H1 (cell line): ENCODE measurements around the gene HOOK1. TPM values are rescaled to one million over a fixed set of nuclear protein-coding genes. Genes with fewer than 3 reads are reported as not detected.

Experiments used
- CTCF ChIA-PET: fragments of 300-600 bp; sonication (Branson Sonifier 250); formaldehyde crosslinking; loops from one replicate; lab custom pipeline; 2021; ENCODE audit not compliant: partially characterized antibody; lab: Charles Lee
- POLR2A ChIA-PET: fragments of 300-600 bp; sonication (Branson Sonifier 250); formaldehyde crosslinking; loops from one replicate; lab custom pipeline; 2021; ENCODE audit warnings: inconsistent platforms; ENCODE audit not compliant: partially characterized antibody; lab: Charles Lee
- DNase-seq, 2 experiments: peaks; one replicate each; pipeline versions ENCODE4 v3.0.0 to v3.0.0-alpha.2; 2010 to 2022; ENCODE audit warnings: low spot score in 2 of 2, low read depth in 1 of 2, mixed read lengths in 1 of 2
- FAIRE-seq: peaks from 2 replicates; lab custom pipeline; 2011; peaks lifted over from hg19 to GRCh38; lab: Jason Lieb, UNC
- H2AFZ ChIP-seq: 2 replicates; pipeline ENCODE4 v1.8.1; 2012; ENCODE audit warnings: low read length, inconsistent platforms
- H2AK5ac ChIP-seq: 2 replicates; pipeline ENCODE4 v1.6.1; 2013; ENCODE audit warnings: low read depth, low read length
- H2BK120ac ChIP-seq: replicated peaks from 2 replicates; pipeline ENCODE3; 2013; ENCODE audit warnings: low read depth, low read length, inconsistent platforms
- H2BK12ac ChIP-seq: 2 replicates; pipeline ENCODE4 v1.6.1; 2013; ENCODE audit warnings: low read depth, low read length
- H2BK15ac ChIP-seq: 2 replicates; pipeline ENCODE4 v1.6.1; 2013; ENCODE audit warnings: low read length
- H2BK20ac ChIP-seq: 2 replicates; pipeline ENCODE4 v1.6.1; 2013; ENCODE audit warnings: low read length
- H2BK5ac ChIP-seq: 2 replicates; pipeline ENCODE4 v1.6.1; 2013; ENCODE audit warnings: low read depth, low read length
- H3K14ac ChIP-seq: 2 replicates; pipeline ENCODE4 v1.6.1; 2013; ENCODE audit warnings: inconsistent platforms; ENCODE audit not compliant: insufficient read length
- H3K18ac ChIP-seq: 2 replicates; pipeline ENCODE4 v1.6.1; 2013; ENCODE audit warnings: low read length; ENCODE audit errors: extremely low read depth
- H3K23ac ChIP-seq: 2 replicates; pipeline ENCODE4 v1.6.1; 2013; ENCODE audit warnings: inconsistent platforms; ENCODE audit not compliant: insufficient read length
- H3K23me2 ChIP-seq: 2 replicates; pipeline ENCODE4 v1.6.1; 2013; ENCODE audit warnings: low read depth, low read length
- H3K27ac ChIP-seq: 2 replicates; pipeline ENCODE4 v1.6.1; 2011; ENCODE audit warnings: low read depth, low read length, inconsistent platforms
- H3K27me3 ChIP-seq, 4 experiments: replicated peaks in 1 of 4; 1 replicate in 1 of 4; 2 replicates in 3 of 4; pipeline versions ENCODE4 v1.6.1 to v1.8.1; 2011 to 2013; ENCODE audit warnings: low read length in 3 of 4, mild to moderate bottlenecking in 3 of 4, inconsistent platforms in 2 of 4, mixed read lengths in 2 of 4, moderate library complexity in 1 of 4; ENCODE audit not compliant: control insufficient read depth in 3 of 4, insufficient read depth in 3 of 4; ENCODE audit errors: extremely low read depth in 1 of 4
- H3K36me3 ChIP-seq, 4 experiments: 2 replicates each; pipeline versions ENCODE4 v1.6.1 to v1.8.1; 2011 to 2013; ENCODE audit warnings: mild to moderate bottlenecking in 4 of 4, low read length in 3 of 4, moderate library complexity in 2 of 4, control low read depth in 1 of 4, inconsistent platforms in 1 of 4; ENCODE audit not compliant: insufficient read depth in 4 of 4, control insufficient read depth in 2 of 4
- H3K4ac ChIP-seq: replicated peaks from 2 replicates; pipeline ENCODE3; 2013; ENCODE audit warnings: low read length, low read depth, mixed read lengths, inconsistent platforms; ENCODE audit not compliant: insufficient read length
- H3K4me1 ChIP-seq, 4 experiments: replicated peaks in 1 of 4; 1 replicate in 1 of 4; 2 replicates in 3 of 4; pipeline versions ENCODE4 v1.6.1 to v1.8.1; 2011 to 2013; ENCODE audit warnings: low read length in 3 of 4, inconsistent platforms in 2 of 4, mixed read lengths in 1 of 4; ENCODE audit not compliant: insufficient read depth in 4 of 4, control insufficient read depth in 3 of 4
- H3K4me2 ChIP-seq, 2 experiments: 2 replicates each; pipeline versions ENCODE4 v1.6.1 to v1.8.1; 2011 to 2013; ENCODE audit warnings: low read depth in 2 of 2, low read length in 2 of 2, control low read depth in 1 of 2, inconsistent platforms in 1 of 2, mild to moderate bottlenecking in 1 of 2; ENCODE audit not compliant: insufficient read depth in 1 of 2
- H3K4me3 ChIP-seq, 4 experiments: fragments of 200-600, 300-600 bp in 1 of 4; sonication (generic), shearing (Covaris generic), sonication (Bioruptor Twin) in 1 of 4; 2 replicates each; pipeline versions ENCODE4 v1.5.1 to v1.8.1; 2011 to 2016; ENCODE audit warnings: low read length in 4 of 4, low read depth in 3 of 4, control low read depth in 2 of 4, inconsistent platforms in 2 of 4, mild to moderate bottlenecking in 2 of 4, mixed read lengths in 1 of 4, moderate library complexity in 1 of 4; ENCODE audit not compliant: insufficient read depth in 2 of 4; ENCODE audit errors: extremely low read depth in 1 of 4
- H3K56ac ChIP-seq: replicated peaks from 2 replicates; pipeline ENCODE3; 2013; ENCODE audit warnings: low read depth, mild to moderate bottlenecking, mixed read lengths, low read length, inconsistent platforms; ENCODE audit not compliant: insufficient read length
- H3K79me1 ChIP-seq: 2 replicates; pipeline ENCODE4 v1.6.1; 2013; ENCODE audit warnings: low read depth, low read length, control low read depth
- H3K79me2 ChIP-seq, 2 experiments: 2 replicates each; pipeline versions ENCODE4 v1.6.1 to v1.8.1; 2012 to 2013; ENCODE audit warnings: low read length in 2 of 2, mild to moderate bottlenecking in 2 of 2, inconsistent platforms in 1 of 2; ENCODE audit not compliant: insufficient read depth in 2 of 2, control insufficient read depth in 1 of 2
- H3K9ac ChIP-seq, 4 experiments: replicated peaks in 1 of 4; 1 replicate in 1 of 4; 2 replicates in 3 of 4; pipeline versions ENCODE4 v1.6.1 to v1.8.1; 2011 to 2013; ENCODE audit warnings: low read depth in 3 of 4, low read length in 3 of 4, control low read depth in 2 of 4, mild to moderate bottlenecking in 2 of 4, moderate library complexity in 2 of 4, inconsistent platforms in 1 of 4; ENCODE audit errors: extremely low read depth in 1 of 4
- H3K9me3 ChIP-seq, 2 experiments: 2 replicates each; pipeline versions ENCODE4 v1.6.1 to v1.8.1; 2012 to 2013; ENCODE audit warnings: mild to moderate bottlenecking in 2 of 2, moderate library complexity in 2 of 2, control low read depth in 1 of 2, inconsistent platforms in 1 of 2, low read depth in 1 of 2, low read length in 1 of 2, mixed read lengths in 1 of 2; ENCODE audit not compliant: insufficient read depth in 2 of 2
- H4K20me1 ChIP-seq, 2 experiments: replicated peaks in 1 of 2; 2 replicates each; pipeline versions ENCODE3 to v1.8.1; 2011 to 2013; ENCODE audit warnings: inconsistent platforms in 2 of 2, low read length in 2 of 2, mild to moderate bottlenecking in 1 of 2; ENCODE audit not compliant: insufficient read depth in 2 of 2, control insufficient read depth in 1 of 2
- H4K5ac ChIP-seq: 2 replicates; pipeline ENCODE4 v1.6.1; 2013; ENCODE audit warnings: low read length, low read depth, mixed read lengths, inconsistent platforms; ENCODE audit not compliant: insufficient read length
- H4K8ac ChIP-seq: 2 replicates; pipeline ENCODE4 v1.8.0; 2013; ENCODE audit warnings: mild to moderate bottlenecking, moderate library complexity, low read length, inconsistent platforms; ENCODE audit not compliant: insufficient read depth; ENCODE audit errors: extremely low read depth
- H4K91ac ChIP-seq: replicated peaks from 2 replicates; pipeline ENCODE3; 2013; ENCODE audit warnings: low read length, mixed read lengths, inconsistent platforms; ENCODE audit not compliant: insufficient read length
- POU5F1 ChIP-seq: IDR thresholded peaks from 2 replicates; pipeline ENCODE4 v1.6.1; 2011; ENCODE audit warnings: low read depth, mild to moderate bottlenecking, low read length, moderate library complexity
- SIX5 ChIP-seq: IDR thresholded peaks from 2 replicates; pipeline ENCODE4 v1.6.1; 2011; ENCODE audit warnings: mild to moderate bottlenecking, low read depth, low read length
- SP2 ChIP-seq: IDR thresholded peaks from 2 replicates; pipeline ENCODE4 v1.6.1; 2012; ENCODE audit warnings: mild to moderate bottlenecking, low read length, inconsistent platforms
- TEAD4 ChIP-seq: IDR thresholded peaks from 2 replicates; pipeline ENCODE4 v1.6.1; 2012; ENCODE audit warnings: low read depth, low read length, inconsistent platforms, mixed read lengths
- WGBS, 2 experiments: shearing (Covaris generic) in 1 of 2; methylation state at CpG; one replicate each; pipeline versions ENCODE4 v1.1.6 to v1.1.7; 2013 to 2015; ENCODE audit warnings: low lambda C conversion rate in 2 of 2, mixed read lengths in 2 of 2, inconsistent platforms in 1 of 2, low coverage in 1 of 2, missing lambda C conversion rate in 1 of 2; ENCODE audit not compliant: insufficient replicate concordance in 2 of 2, insufficient coverage in 1 of 2, insufficient read length in 1 of 2; ENCODE audit errors: extremely low coverage in 1 of 2, missing lambda C conversion rate in 1 of 2; 5-methylcytosine and 5-hydroxymethylcytosine counted together
- polyA plus RNA-seq, 7 experiments: library from polyadenylated mRNA; depleted of rRNA in 3 of 7; stranded (reverse) in 5 of 7; unstranded in 2 of 7; fragments of >200 nt in 5 of 7; fragments of 200-250 nt in 2 of 7; gene quantifications; 1 replicate in 5 of 7; 2 replicates in 1 of 7; 4 replicates in 1 of 7; pipeline versions ENCODE4 v1.2.1 to v1.2.3, GENCODE V29; 2011 to 2013; ENCODE audit warnings: missing spikeins in 2 of 7, mixed read lengths in 2 of 7
- total RNA-seq: library from RNA; stranded (reverse); fragmentation: NEBNext Ultra II Directional; extraction: Animal tissue kit (Norgen Biotek cat#: 25700); gene quantifications from 2 replicates; pipeline ENCODE4 v1.2.1, GENCODE V29; 2021

HOOK1 gene
- total and polyA plus RNA-seq, 2 of the 8 experiments (the other 6 are each of a cell fraction or from before 2014, with no cell fraction given) = 5.6 to 34.5 TPM

- POLR2A ChIA-PET = no interaction called here
- no peak overlapping the region for H2BK12ac ChIP-seq
- no peaks in the 10 kb centered on the region for H3K79me2 ChIP-seq
- H3K23me2 ChIP-seq = no peaks in the 10 kb centered on the region
- H3K79me1 ChIP-seq = no peaks in the 10 kb centered on the region
- H4K8ac ChIP-seq = no peak overlapping the region
- H3K36me3 ChIP-seq = no peaks in the 10 kb centered on the region
- H4K20me1 ChIP-seq = no peaks in the 10 kb centered on the region
- H4K5ac ChIP-seq = no peak overlapping the region
- no peak overlapping the region for H3K14ac ChIP-seq
- no peak overlapping the region for H3K4ac ChIP-seq
- no peak for DNase-seq
- no peak overlapping the region for H3K4me2 ChIP-seq
- H3K18ac ChIP-seq = no peak overlapping the region
- no peak overlapping the region for H3K9ac ChIP-seq
- no peak overlapping the region for H3K56ac ChIP-seq
- H3K4me1 ChIP-seq = no peaks in the 10 kb centered on the region
- H2AFZ ChIP-seq = no peak overlapping the region
- H2BK120ac ChIP-seq = no peak overlapping the region
- no peak overlapping the region for H2BK5ac ChIP-seq
- H2AK5ac ChIP-seq = no peak overlapping the region
- H3K27ac ChIP-seq = no peak overlapping the region
- no peak overlapping the region for H2BK15ac ChIP-seq
- no peak overlapping the region for H2BK20ac ChIP-seq
- CTCF ChIA-PET = interaction anchor here (1.0 to 1.2 kb wide), 2 partner anchors 10 to 103 kb away, joined by 3 read pairs; no protein-coding TSS in a partner anchor
- no peak for FAIRE-seq
- no peaks in the 10 kb centered on the region for H3K9me3 ChIP-seq
- H3K27me3 ChIP-seq = no peaks in the 10 kb centered on the region
- H4K91ac ChIP-seq = no peak overlapping the region
- H3K4me3 ChIP-seq = no peak overlapping the region
- 90% methylated on average over 4 of the region's 4 CpGs; no CpG with 5 or more reads in 1 of the 2 experiments for WGBS, 2 experiments
- no peak overlapping the region for H3K23ac ChIP-seq
- TF ChIP-seq TEAD4 (no peak), SIX5 (no peak), SP2 (no peak), POU5F1 (no peak)
Observed at GRCh38 chr1:59775480-59775879, 39.3 kb upstream of the HOOK1 start.
